K562 (cell line): ENCODE data around the gene EMD. TPM values are rescaled to one million over a fixed set of nuclear protein-coding genes. Genes with fewer than 3 reads are reported as not detected.

ENCODE experiments used
- ATAC-seq: fragments of 200-7000 bp; cut with Tn5 transposase; 3 replicates; pipeline ENCODE4 v1.9.1; 2020; ENCODE audit warnings: moderate library complexity
- BruUV-seq: library from RNA; stranded (reverse); fragments of 400-500 nt; replicated peaks from 2 replicates; lab custom pipeline; 2021; lab: Mats Ljungman, UMichigan
- CTCF ChIA-PET: fragments of 300-600 bp; formaldehyde crosslinking; extraction: SDS; loops from one replicate; lab custom pipeline; 2021; ENCODE audit warnings: low intra/inter-chr PET ratio; lab: Yijun Ruan, JAX
- POLR2A ChIA-PET: fragments of 300-600, 350-650 bp; sonication (Branson Sonifier 250); formaldehyde crosslinking; extraction: SDS; loops from one replicate; lab custom pipeline; 2021; ENCODE audit warnings: antibody characterized with exemption, inconsistent platforms; lab: Yijun Ruan, JAX
- DNase-seq, 4 experiments: peaks; one replicate each; pipeline versions ENCODE4 v3.0.0 to v3.0.0-alpha.2; 2011 to 2018; ENCODE audit warnings: low spot score in 3 of 4, mixed read lengths in 3 of 4; ENCODE audit errors: extremely low read depth in 1 of 4
- FAIRE-seq: peaks from 2 replicates; lab custom pipeline; 2011; peaks lifted over from hg19 to GRCh38; lab: Jason Lieb, UNC
- H2AFZ ChIP-seq: 2 replicates; pipeline ENCODE4 v1.6.0; 2011; ENCODE audit warnings: low read depth, low read length, control low read depth, inconsistent platforms
- H3K27ac ChIP-seq: fragments of 200-600 bp; 3 replicates; pipeline ENCODE4 v1.8.0; 2011; ENCODE audit warnings: low read depth, mild to moderate bottlenecking, control low read depth, inconsistent platforms, low read length, moderate library complexity, mixed read lengths; ENCODE audit errors: extremely low read depth
- H3K27me3 ChIP-seq, 2 experiments: fragments of 300-600 bp in 1 of 2; 2 replicates in 1 of 2; 3 replicates in 1 of 2; pipeline versions ENCODE4 v1.6.0 to v1.8.0; 2011; ENCODE audit warnings: inconsistent platforms in 2 of 2, low read length in 2 of 2, mild to moderate bottlenecking in 1 of 2, mixed read lengths in 1 of 2, moderate library complexity in 1 of 2; ENCODE audit not compliant: control insufficient read depth in 2 of 2, insufficient read depth in 2 of 2
- H3K36me3 ChIP-seq: fragments of 300-600 bp; 3 replicates; pipeline ENCODE4 v1.8.0; 2011; ENCODE audit warnings: mild to moderate bottlenecking, low read length, inconsistent platforms; ENCODE audit not compliant: control insufficient read depth, insufficient read depth
- H3K4me1 ChIP-seq, 2 experiments: fragments of 200-600 bp in 1 of 2; replicated peaks in 1 of 2; 2 replicates in 1 of 2; 3 replicates in 1 of 2; pipeline versions ENCODE4 v1.5.1 to v1.8.0; 2011; ENCODE audit warnings: inconsistent platforms in 2 of 2, low read length in 2 of 2, mild to moderate bottlenecking in 1 of 2, mixed read lengths in 1 of 2, moderate library complexity in 1 of 2; ENCODE audit not compliant: control insufficient read depth in 2 of 2, insufficient read depth in 2 of 2
- H3K4me2 ChIP-seq: 2 replicates; pipeline ENCODE4 v1.6.1; 2011; ENCODE audit warnings: low read length, control low read depth, inconsistent platforms, mixed read lengths; ENCODE audit not compliant: insufficient read depth
- H3K4me3 ChIP-seq: fragments of 200-600 bp; sonication (generic), shearing (Covaris generic); 2 replicates; pipeline ENCODE4 v1.5.1; 2016; ENCODE audit warnings: control low read depth, inconsistent platforms
- H3K79me2 ChIP-seq: fragments of 200-600 bp; 3 replicates; pipeline ENCODE4 v1.8.0; 2011; ENCODE audit warnings: low read length, inconsistent platforms; ENCODE audit not compliant: control insufficient read depth, insufficient read depth
- H3K9ac ChIP-seq, 2 experiments: 2 replicates each; pipeline versions ENCODE4 v1.6.0 to v1.6.1; 2011; ENCODE audit warnings: low read depth in 2 of 2, low read length in 2 of 2, control low read depth in 1 of 2, inconsistent platforms in 1 of 2, mild to moderate bottlenecking in 1 of 2, mixed read lengths in 1 of 2; ENCODE audit not compliant: insufficient read depth in 1 of 2
- H3K9me1 ChIP-seq: one replicate; pipeline ENCODE4 v1.6.0; 2011; ENCODE audit warnings: inconsistent platforms, mild to moderate bottlenecking, low read length, moderate library complexity; ENCODE audit not compliant: control insufficient read depth, insufficient read depth
- H3K9me3 ChIP-seq: replicated peaks from 2 replicates; pipeline ENCODE4 v1.5.1; 2011; ENCODE audit warnings: low read depth, low read length, inconsistent platforms; ENCODE audit not compliant: control insufficient read depth, insufficient read depth
- H4K20me1 ChIP-seq: replicated peaks from 2 replicates; pipeline ENCODE4 v1.6.1; 2011; ENCODE audit warnings: low read length, inconsistent platforms, mixed read lengths; ENCODE audit not compliant: control insufficient read depth, insufficient read depth
- BRF1 ChIP-seq: IDR thresholded peaks from 3 replicates; pipeline ENCODE4 v1.6.1; 2011; ENCODE audit warnings: borderline replicate concordance, mild to moderate bottlenecking; ENCODE audit not compliant: insufficient read length; ENCODE audit errors: extremely low read depth
- CBFA2T2 ChIP-seq: fragments of 450-650 bp; conservative IDR thresholded peaks from 2 replicates; pipeline ENCODE4 v1.6.1; 2017; ENCODE audit warnings: mild to moderate bottlenecking
- CCNT2 ChIP-seq: IDR thresholded peaks from 2 replicates; pipeline ENCODE4 v1.6.1; 2011; ENCODE audit warnings: borderline replicate concordance, low read depth, mild to moderate bottlenecking, moderate library complexity, mixed read lengths, low read length; ENCODE audit not compliant: insufficient read length; ENCODE audit errors: extremely low read depth
- CREM ChIP-seq: IDR thresholded peaks from 2 replicates; pipeline ENCODE4 v1.6.1; 2014; ENCODE audit warnings: antibody characterized with exemption, low read depth
- FIP1L1 ChIP-seq: fragments of 200-400 bp; formaldehyde crosslinking; IDR thresholded peaks from 2 replicates; pipeline ENCODE4 v1.6.1; 2018; ENCODE audit warnings: mild to moderate bottlenecking, low read depth, low read length; ENCODE audit not compliant: poor library complexity, severe bottlenecking
- LCOR ChIP-seq: sonication (generic); formaldehyde crosslinking; IDR thresholded peaks from 2 replicates; pipeline ENCODE4 v1.8.0; 2022; ENCODE audit warnings: mild to moderate bottlenecking, missing genetic modification reagents
- OTX1 ChIP-seq: fragments of 450-650 bp; formaldehyde crosslinking; IDR thresholded peaks from 2 replicates; pipeline ENCODE4 v1.4.0; 2022; ENCODE audit warnings: mild to moderate bottlenecking
- RB1 ChIP-seq: fragments of 450-650 bp; IDR thresholded peaks from 2 replicates; pipeline ENCODE4 v1.6.1; 2017; ENCODE audit warnings: low read depth, mild to moderate bottlenecking
- SRSF9 ChIP-seq: fragments of 200-400 bp; formaldehyde crosslinking; IDR thresholded peaks from 2 replicates; pipeline ENCODE4 v1.6.1; 2017; ENCODE audit warnings: low read depth, low read length, borderline replicate concordance
- STAT5A ChIP-seq: IDR thresholded peaks from 2 replicates; pipeline ENCODE4 v1.6.1; 2012; ENCODE audit warnings: low read length, inconsistent platforms, borderline replicate concordance
- TAF1 ChIP-seq: IDR thresholded peaks from 2 replicates; pipeline ENCODE4 v1.6.1; 2011; ENCODE audit warnings: mild to moderate bottlenecking, low read length, moderate library complexity; ENCODE audit not compliant: insufficient read depth, control insufficient read depth, severe bottlenecking; ENCODE audit errors: extremely low read depth
- YY1 ChIP-seq, 3 experiments: IDR thresholded peaks; 2 replicates each; pipeline ENCODE4 v1.6.1; 2011; ENCODE audit warnings: low read length in 2 of 3, mild to moderate bottlenecking in 2 of 3, moderate library complexity in 2 of 3, borderline replicate concordance in 1 of 3, control low read depth in 1 of 3, low read depth in 1 of 3; ENCODE audit not compliant: insufficient read depth in 3 of 3, insufficient replicate concordance in 2 of 3, control insufficient read depth in 1 of 3, insufficient read length in 1 of 3; ENCODE audit errors: extremely low read depth in 1 of 3
- ZNF146 ChIP-seq: IDR thresholded peaks from one replicate; pipeline ENCODE4 v1.6.1; 2018; ENCODE audit warnings: missing compliant biosample characterization; ENCODE audit not compliant: unreplicated experiment
- ZNF592 ChIP-seq: fragments of 450-650 bp; IDR thresholded peaks from 2 replicates; pipeline ENCODE4 v1.6.1; 2017; ENCODE audit warnings: antibody characterized with exemption, mild to moderate bottlenecking
- WGBS: fragments of 100-300 bp; shearing (Covaris generic); methylation state at CpG from one replicate; pipeline ENCODE4 v1.1.6; 2016; ENCODE audit warnings: low coverage, mixed read lengths; ENCODE audit not compliant: insufficient coverage; ENCODE audit errors: missing lambda C conversion rate; 5-methylcytosine and 5-hydroxymethylcytosine counted together
- in situ Hi-C: fragments of 300-500 bp; cut with MboI; formaldehyde crosslinking; loops from 4 replicates; pipeline ENCODE4 v1.15.0; 2018; ENCODE audit warnings: inconsistent platforms, mixed read lengths
- intact Hi-C: fragments of 100-400 bp; cut with micrococcal nuclease; formaldehyde crosslinking; loops from 2 replicates; pipeline ENCODE4 v1.14.2; 2022
- polyA plus RNA-seq, 8 experiments: library from polyadenylated mRNA; depleted of rRNA in 4 of 8; stranded (reverse) in 5 of 8; unstranded in 3 of 8; fragments of >200 nt; fragmentation: Nextera tagmentation in 2 of 8; fragmentation: Illumina TruSeq in 1 of 8; extraction: Ambion mirVana in 2 of 8; extraction: Trizol in 1 of 8; gene quantifications; 2 replicates each; pipeline versions ENCODE4 v1.2.1 to v1.2.3, GENCODE V29; 2011 to 2014; ENCODE audit warnings: inconsistent platforms in 1 of 8, missing spikeins in 1 of 8
- total RNA-seq, 7 experiments: library from RNA; depleted of rRNA in 6 of 7; stranded (reverse); fragments of >200 nt in 6 of 7; fragmentation: Illumina TruSeq in 2 of 7; extraction: Trizol in 2 of 7; gene quantifications; 2 replicates each; pipeline versions ENCODE4 v1.2.1 to v1.2.3, GENCODE V29; 2011 to 2021; ENCODE audit warnings: low replicate concordance in 1 of 7

Gene EMD
- total and polyA plus RNA-seq, 9 of the 15 experiments (the other 6 are each of a cell fraction or from before 2014, with no cell fraction given) = 2.3 to 206 (median 61.9) TPM

- TF ChIP-seq TAF1 (no peak), SRSF9 (no peak)
These were observed 2.3 kb upstream of the EMD start (continued) for GRCh38 chrX:154376774-154377173.

GRCh38 chrX:154378059-154378798 lies 866 bp upstream of the EMD start:
- BruUV-seq = TSS peak; percentile 91
- TF ChIP-seq OTX1 (CRISPR knock-in tag) (no peak), CREM (peak; percentile 78; the same call in 1 of the 2 replicates), LCOR (CRISPR knock-in tag) (peak; percentile 85), RB1 (peak; percentile 54), FIP1L1 (peak; percentile 12), ZNF146 (CRISPR knock-in tag) (peak; percentile 8), CBFA2T2 (no peak), BRF1 (no peak), STAT5A (no peak), CCNT2 (peak; percentile 85), YY1 (IDR thresholded peaks at IDR 0.05; ENCODE audit: borderline replicate concordance in 1 of 3, control insufficient read depth in 1 of 3, extremely low read depth in 1 of 3, insufficient read depth in 3 of 3, insufficient read length in 1 of 3, insufficient replicate concordance in 2 of 3, low read depth in 1 of 3, low read length in 2 of 3) (peak in 1 of 3 experiments; percentile 12), ZNF592 (peak; percentile 57; the same call in 1 of the 2 replicates)

More at GRCh38 chrX:154378059-154378798, 866 bp upstream of the EMD start:
- FAIRE-seq (no peak), DNase-seq (peak in 3 of 4 experiments; percentile 65 to 89 (median 69)), ATAC-seq (peak; percentile 4)
- peaks cover 26% of the 10 kb centered on the region for H3K79me2 ChIP-seq
- peak overlapping the region; percentile 39 for H3K4me3 ChIP-seq
- intact Hi-C loops = loop anchor here (10.0 kb wide), 1 partner anchor 117 kb away; the partner anchor contains the start of gene SLC10A3
- in situ Hi-C loops = loop anchor here (10.0 kb wide), 1 partner anchor 157 kb away; no protein-coding TSS in a partner anchor
- H3K4me2 ChIP-seq = peak overlapping the region; percentile 69
- peaks cover 19% of the 10 kb centered on the region; the same call in 2 of the 3 replicates for H3K36me3 ChIP-seq
- peaks cover 20 to 61% of the 10 kb centered on the region in 2 experiments for H3K4me1 ChIP-seq
- H3K9me3 ChIP-seq = no peaks in the 10 kb centered on the region
- peak overlapping the region; percentile 56; the same call in 1 of the 2 replicates for H2AFZ ChIP-seq
- H3K27ac ChIP-seq = peak overlapping the region; percentile 78
- H4K20me1 ChIP-seq = no peaks in the 10 kb centered on the region
- POLR2A ChIA-PET = interaction anchor here (0.6 to 1.0 kb wide), 6 partner anchors 20 to 164 kb away, joined by 3 to 12 read pairs (median 4); partner anchors contain the start of gene RPL10
- CTCF ChIA-PET = no interaction called here
- H3K9ac ChIP-seq = peak overlapping the region; percentile 55 to 93; a peak in 3 of 4 replicates
- 14% methylated on average over 22 of the region's 79 CpGs for WGBS
- no peaks in the 10 kb centered on the region for H3K27me3 ChIP-seq
- no peaks in the 10 kb centered on the region for H3K9me1 ChIP-seq
